Stimulated activated CD8-positive, alpha-beta memory T cell treated with anti-CD3 and anti-CD28 coated beads, Interleukin-12 subunit alpha, Interleukin-12 subunit beta, amount 100 ng/mL, for 24 hours (primary cell): ENCODE results near the gene SSC5D.
A peak's percentile ranks its signal among the peaks of the same experiment; 100 is the strongest.

Source experiments
- DNase-seq: peaks from one replicate; pipeline ENCODE4 v3.0.0-alpha.2; 2020; ENCODE audit errors: extremely low read depth

The SSC5D gene

GRCh38 chr19:55473225-55474012 lies 14.8 kb upstream of the SSC5D start:
- no peak for DNase-seq

GRCh38 chr19:55474269-55475265 lies 13.7 kb upstream of the SSC5D start:
- DNase-seq = no peak

DNA sequence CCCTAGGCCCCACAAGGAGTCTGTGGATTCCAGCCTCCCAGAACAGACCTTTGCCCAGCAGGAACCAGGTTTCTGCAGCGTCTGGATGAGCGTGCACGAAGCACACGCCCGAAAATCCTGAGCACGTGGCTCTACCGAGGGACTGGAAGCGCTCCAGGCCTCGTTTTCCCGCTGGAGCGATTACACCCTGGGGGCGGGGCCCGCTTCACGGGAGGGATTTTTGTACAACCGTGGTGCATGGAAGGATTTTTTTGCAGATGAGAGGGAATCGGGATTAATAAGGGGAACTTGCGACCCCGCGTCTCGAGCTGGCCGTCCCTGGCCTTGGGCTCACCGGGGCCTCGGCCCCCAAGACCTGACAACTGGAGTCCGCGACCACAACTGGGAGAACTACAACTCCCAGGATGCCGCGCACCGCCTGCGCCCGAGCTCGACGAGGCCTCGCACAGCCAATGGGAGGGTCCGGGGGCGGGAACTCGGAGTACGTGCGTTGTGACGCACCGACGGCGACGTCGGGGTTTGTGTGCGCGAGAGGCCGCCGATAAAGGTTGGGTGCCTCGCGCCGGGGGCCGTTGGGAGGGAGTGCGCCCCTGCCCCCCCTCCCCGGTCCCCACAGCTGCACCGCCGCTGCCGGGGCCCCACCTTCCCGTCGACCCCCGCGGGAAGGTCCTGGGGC lies 12.0 kb upstream of the SSC5D start, which contains the start of gene ZNF628:
ZNF628 (plus strand) TSS at position 518 of the 676 bp plus-strand sequence. CDS start 3,294 bp downstream, outside the sequence.
- peak; percentile 96 for DNase-seq

- no peak for DNase-seq
These were observed 10.3 kb upstream of the SSC5D start for GRCh38 chr19:55477905-55478304.

GRCh38 chr19:55478364-55478763 lies 9.9 kb upstream of the SSC5D start:
- DNase-seq = no peak

DNA sequence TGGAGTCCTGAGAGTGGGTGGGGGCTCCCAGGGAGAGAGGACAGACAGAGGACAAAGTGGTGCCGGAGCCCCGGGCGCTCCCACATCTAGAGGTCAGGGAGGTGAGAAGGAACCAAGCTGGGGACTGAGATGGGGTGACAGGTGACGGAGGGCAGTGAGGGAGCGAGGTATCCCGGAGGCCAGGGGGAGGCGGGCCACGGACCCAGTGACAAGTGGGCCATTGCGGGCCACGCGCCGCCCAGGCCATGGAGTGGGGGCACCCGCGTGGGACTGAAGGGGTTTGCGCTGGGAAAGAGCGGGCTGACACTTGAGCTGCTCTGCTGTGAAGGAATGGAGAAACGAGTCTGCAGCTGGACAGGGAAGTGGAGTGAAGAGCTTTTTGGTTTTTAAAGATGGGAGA lies 9.2 kb upstream of the SSC5D start:
- no peak for DNase-seq

DNA sequence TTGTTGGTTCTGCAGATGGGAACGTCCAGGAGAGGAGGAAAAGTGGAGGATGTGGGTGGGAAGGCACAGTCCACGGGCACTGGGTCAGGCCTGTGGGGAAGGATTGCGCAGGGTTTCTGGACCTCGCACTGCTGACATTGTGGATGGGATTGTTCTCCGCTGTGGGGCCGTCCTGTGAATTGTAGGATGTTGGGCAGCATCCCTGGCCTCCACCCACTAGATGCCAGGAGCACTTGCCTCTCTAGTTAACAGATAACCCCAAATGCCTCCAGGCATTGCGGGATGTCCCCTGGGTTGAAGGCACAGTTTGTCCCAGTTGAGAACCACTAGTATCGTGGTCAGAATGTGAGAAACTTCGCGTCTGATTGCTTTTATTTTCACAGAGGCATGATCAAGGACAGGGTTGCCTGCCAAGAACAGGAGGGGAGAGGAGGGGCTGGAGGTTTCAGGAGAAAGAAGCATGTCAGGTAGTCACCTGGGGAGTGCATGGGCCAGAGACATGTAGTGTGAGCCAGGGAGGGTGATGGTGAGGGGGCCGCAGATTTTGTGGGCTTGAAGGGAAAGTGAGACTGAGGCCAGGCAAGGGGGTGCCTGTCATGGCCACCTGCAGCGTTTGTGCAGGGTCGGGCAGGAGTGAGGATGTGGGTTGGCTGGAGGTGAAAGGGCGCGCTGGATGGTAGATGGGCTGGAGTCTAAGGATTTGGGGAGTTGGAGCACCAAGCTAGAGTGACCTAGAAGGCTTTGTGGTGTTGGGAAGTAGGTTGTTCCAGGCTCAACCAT lies 8.6 kb upstream of the SSC5D start:
- DNase-seq = no peak

- no peak for DNase-seq
These were observed 7.0 kb upstream of the SSC5D start for GRCh38 chr19:55481148-55481793.

DNA sequence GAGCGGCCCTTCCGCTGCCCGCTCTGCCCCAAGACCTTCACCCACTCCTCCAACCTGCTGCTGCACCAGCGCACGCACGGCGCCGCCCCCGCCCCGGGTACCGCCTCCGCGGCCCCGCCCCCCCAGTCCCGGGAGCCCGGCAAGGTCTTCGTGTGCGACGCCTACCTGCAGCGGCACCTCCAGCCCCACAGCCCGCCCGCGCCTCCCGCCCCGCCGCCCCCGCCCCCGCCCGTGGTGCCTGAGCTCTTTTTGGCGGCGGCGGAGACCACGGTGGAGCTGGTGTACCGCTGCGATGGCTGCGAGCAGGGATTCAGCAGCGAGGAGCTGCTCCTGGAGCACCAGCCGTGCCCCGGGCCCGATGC lies 6.5 kb upstream of the SSC5D start:
- no peak for DNase-seq

DNA sequence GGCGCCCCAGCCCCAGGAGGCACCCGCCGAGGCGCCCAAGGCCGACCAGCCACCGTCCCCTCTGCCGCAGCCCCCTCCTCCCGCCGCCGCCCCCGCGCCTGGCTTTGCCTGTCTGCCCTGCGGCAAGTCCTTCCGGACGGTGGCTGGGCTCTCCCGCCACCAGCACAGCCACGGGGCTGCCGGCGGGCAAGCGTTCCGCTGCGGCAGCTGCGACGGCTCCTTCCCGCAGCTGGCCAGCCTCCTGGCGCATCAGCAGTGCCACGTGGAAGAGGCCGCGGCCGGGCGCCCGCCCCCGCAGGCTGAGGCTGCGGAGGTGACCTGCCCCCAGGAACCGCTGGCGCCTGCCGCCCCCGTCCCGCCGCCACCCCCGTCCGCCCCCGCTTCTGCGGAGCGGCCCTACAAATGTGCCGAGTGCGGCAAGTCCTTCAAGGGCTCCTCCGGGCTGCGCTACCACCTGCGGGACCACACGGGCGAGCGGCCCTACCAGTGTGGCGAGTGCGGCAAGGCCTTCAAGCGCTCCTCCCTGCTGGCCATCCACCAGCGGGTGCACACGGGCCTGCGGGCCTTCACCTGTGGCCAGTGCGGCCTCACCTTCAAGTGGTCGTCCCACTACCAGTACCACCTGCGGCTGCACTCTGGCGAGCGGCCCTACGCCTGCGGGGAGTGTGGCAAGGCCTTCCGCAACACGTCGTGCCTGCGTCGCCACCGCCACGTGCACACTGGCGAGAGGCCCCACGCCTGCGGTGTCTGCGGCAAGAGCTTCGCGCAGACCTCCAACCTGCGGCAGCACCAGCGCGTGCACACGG lies 5.9 kb upstream of the SSC5D start:
- DNase-seq = no peak

DNA sequence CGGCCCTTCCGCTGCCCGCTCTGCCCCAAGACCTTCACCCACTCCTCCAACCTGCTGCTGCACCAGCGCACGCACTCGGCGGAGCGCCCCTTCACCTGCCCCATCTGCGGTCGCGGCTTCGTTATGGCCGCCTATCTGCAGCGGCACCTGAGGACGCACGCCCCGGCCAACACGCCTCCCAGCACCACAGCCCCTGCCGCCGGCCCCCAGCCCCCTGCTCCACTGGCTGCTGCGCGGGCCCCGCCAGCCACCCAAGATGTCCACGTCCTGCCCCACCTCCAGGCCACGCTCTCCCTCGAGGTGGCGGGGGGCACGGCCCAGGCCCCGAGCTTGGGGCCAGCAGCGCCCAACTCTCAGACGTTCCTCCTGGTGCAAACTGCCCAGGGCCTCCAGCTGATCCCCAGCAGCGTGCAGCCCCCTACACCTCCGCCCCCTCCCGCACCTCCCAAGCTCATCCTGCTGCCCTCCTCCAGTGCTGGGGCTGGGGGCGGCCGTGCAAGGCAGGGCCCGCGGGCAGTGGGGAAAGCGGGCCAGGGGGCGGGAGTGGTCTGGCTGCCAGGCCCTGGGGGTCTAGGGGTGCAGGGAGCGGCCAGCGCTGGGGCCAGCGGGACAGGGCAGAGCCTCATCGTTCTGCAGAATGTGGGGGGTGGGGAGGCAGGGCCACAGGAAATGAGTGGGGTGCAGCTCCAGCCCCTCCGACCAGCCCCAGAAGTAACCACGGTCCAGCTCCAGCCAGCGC lies 5.1 kb upstream of the SSC5D start:
- DNase-seq = no peak

- no peak for DNase-seq
These were observed 4.3 kb upstream of the SSC5D start for GRCh38 chr19:55483706-55484592.

DNA sequence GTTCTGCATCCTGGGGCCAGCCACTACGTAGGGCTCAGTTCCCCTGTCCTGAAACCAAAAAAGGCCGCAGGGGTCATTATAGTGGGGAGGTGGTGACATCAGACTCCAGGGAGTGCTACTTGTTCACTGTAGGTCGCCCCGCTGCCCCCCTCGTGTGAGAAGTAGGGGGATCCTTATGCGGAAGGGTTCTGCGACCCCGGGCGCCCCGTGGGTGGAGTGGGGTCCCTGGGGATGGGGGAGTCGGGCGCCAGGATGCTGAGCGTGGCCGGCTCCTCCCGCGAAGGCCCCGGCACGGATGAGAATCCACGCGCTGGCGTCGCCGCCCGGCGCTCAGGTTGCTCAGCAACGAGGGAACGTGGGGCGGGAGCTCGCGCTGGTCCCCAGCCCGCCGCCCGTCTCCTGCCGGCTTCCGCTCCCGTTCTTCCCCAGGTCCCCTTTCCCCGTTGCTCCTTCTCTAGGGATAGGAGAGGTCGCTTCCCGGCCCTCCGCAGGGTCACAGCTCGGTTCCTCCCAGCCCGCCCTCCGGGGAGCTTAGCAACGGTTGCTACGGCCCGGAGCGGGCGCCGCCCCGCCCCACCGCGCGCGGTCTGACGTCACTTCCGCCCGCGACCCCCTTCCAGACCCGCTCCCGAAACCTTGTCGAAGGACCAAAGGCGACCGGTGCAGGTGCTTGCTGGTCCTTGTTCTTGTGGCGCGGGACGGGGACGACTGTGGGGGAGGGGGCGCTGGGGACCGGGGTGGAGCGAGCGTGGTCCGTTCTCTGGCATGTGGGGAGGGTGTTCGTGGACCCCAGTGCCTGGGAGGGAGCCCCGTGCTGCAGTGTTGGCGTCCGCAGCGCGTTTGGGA lies 3.4 kb upstream of the SSC5D start, which contains the start of gene NAT14:
NAT14 (plus strand) TSS at position 596 of the 846 bp plus-strand sequence. CDS start 521 bp downstream, outside the sequence.
- DNase-seq = peak; percentile 14

DNA sequence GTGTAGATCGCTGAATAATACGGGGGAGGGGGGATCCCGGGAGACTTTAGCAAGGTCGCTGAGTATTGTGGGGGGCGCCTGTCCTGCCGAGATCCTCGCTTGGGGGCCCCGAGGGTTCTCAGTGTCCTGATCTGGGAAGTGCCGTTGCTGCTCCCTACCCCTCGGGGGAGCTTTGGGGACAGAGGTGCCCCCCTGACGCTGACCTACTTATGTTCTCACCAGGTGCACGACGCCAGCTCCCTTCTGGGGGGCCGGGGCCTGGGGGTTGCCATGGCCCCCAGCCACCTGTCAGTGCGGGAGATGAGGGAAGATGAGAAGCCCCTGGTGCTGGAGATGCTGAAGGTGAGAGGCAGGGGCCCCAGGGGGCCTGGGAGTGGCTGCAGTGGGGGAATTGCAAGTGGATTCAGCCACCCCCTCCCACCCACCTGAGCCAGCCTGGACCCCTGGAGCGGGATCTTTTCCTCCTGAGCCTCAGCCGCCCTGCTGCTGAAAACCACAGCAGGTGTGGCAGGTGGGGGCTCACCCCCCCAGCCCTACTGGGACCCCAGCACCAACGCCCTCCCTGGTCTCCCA lies 2.7 kb upstream of the SSC5D start:
- no peak for DNase-seq

GRCh38 chr19:55486043-55486970 lies 1.9 kb upstream of the SSC5D start:
- no peak for DNase-seq
